RWPE2 (cell line): ENCODE measurements around the gene IL34.
"Not testable (repeated sequence)": the region's sequence is repeated elsewhere in the genome, so short reads cannot be mapped to it uniquely, and the experiment has no call there.

Experiments used
- ATAC-seq: fragments of 200-7000 bp; cut with Tn5 transposase; 3 replicates; pipeline ENCODE4 v1.9.1; 2021; ENCODE audit warnings: low read depth
- DNase-seq: peaks from one replicate; pipeline ENCODE4 v3.0.0-alpha.2; 2020; ENCODE audit warnings: low spot score
- H3K27ac ChIP-seq: fragments of 450-650 bp; 2 replicates; pipeline ENCODE4 v1.5.1; 2017; ENCODE audit warnings: mild to moderate bottlenecking; ENCODE audit not compliant: poor library complexity, severe bottlenecking
- H3K27me3 ChIP-seq: fragments of 250-450 bp; sonication (Bioruptor Pico); 2 replicates; pipeline ENCODE4 v1.5.1; 2021; ENCODE audit warnings: mild to moderate bottlenecking, moderate library complexity; ENCODE audit not compliant: insufficient read depth, poor library complexity, severe bottlenecking
- H3K36me3 ChIP-seq: fragments of 250-450 bp; sonication (Bioruptor Pico); 2 replicates; pipeline ENCODE4 v1.5.1; 2020; ENCODE audit warnings: low read depth, mild to moderate bottlenecking, moderate library complexity
- H3K4me1 ChIP-seq: fragments of 250-450 bp; sonication (Bioruptor Pico); 2 replicates; pipeline ENCODE4 v1.5.1; 2021; ENCODE audit warnings: mild to moderate bottlenecking, moderate library complexity; ENCODE audit not compliant: insufficient read depth, poor library complexity, severe bottlenecking
- H3K4me3 ChIP-seq: fragments of 250-450 bp; sonication (Bioruptor Pico); 2 replicates; pipeline ENCODE4 v1.5.1; 2021; ENCODE audit warnings: mild to moderate bottlenecking, moderate library complexity; ENCODE audit not compliant: severe bottlenecking
- H3K9me3 ChIP-seq: fragments of 250-450 bp; sonication (Bioruptor Pico); 2 replicates; pipeline ENCODE4 v1.5.1; 2021; ENCODE audit warnings: mild to moderate bottlenecking, moderate library complexity; ENCODE audit not compliant: severe bottlenecking
- TF ChIP-seq, protein P1 (sequence below): fragments of 450-650 bp; IDR thresholded peaks from one replicate; pipeline ENCODE4 v1.5.1; 2017; ENCODE audit warnings: mild to moderate bottlenecking, moderate library complexity; ENCODE audit not compliant: poor library complexity, severe bottlenecking

Gene IL34

DNA sequence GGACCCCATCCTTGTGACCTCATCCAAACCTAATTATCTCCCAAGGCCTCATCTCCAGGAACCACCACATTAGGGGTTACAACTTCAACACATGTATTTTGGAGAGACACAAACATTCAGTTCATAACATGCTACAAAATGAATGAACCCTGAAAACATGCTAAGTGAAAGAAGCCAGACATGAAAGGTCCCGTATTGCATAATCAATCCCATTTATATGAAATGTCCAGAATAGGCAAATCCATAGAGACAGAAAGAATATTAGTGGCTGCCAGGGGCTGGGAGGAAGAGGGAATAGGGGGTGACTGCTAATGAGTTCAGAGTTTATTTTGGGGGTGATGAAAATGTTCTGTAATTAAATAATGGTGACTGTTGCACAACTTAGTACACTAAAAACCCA is 3.7 kb upstream of the IL34 start:
- Histone ChIP-seq H3K4me3 (no peak overlapping the region), H3K9me3 (no peaks in the 10 kb centered on the region), H3K27ac (no peak overlapping the region), H3K36me3 (no peaks in the 10 kb centered on the region), H3K4me1 (no peaks in the 10 kb centered on the region), H3K27me3 (no peaks in the 10 kb centered on the region)
- DNase-seq (no peak), ATAC-seq (no peak)
- TF ChIP-seq, protein P1, sequence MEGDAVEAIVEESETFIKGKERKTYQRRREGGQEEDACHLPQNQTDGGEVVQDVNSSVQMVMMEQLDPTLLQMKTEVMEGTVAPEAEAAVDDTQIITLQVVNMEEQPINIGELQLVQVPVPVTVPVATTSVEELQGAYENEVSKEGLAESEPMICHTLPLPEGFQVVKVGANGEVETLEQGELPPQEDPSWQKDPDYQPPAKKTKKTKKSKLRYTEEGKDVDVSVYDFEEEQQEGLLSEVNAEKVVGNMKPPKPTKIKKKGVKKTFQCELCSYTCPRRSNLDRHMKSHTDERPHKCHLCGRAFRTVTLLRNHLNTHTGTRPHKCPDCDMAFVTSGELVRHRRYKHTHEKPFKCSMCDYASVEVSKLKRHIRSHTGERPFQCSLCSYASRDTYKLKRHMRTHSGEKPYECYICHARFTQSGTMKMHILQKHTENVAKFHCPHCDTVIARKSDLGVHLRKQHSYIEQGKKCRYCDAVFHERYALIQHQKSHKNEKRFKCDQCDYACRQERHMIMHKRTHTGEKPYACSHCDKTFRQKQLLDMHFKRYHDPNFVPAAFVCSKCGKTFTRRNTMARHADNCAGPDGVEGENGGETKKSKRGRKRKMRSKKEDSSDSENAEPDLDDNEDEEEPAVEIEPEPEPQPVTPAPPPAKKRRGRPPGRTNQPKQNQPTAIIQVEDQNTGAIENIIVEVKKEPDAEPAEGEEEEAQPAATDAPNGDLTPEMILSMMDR: no peak

DNA sequence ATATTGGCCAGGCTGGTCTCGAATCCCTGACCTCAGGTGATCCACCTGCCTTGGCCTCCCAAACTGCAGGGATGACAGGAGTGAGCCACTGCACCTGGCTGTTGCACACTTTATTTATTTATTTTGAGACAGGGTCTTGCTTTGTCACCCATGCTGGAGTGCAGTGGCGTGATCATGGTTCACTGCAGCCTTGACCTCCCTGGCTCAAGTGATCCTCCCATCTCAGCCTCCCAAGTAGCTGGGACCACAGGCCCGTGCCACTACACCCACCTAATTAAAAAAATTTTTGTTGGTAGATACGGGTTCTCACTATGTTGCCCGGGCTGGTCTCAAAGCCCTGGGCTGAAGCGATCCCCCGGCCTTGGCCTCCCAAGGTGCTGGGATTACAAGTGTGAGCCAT is 3.1 kb upstream of the IL34 start:
- H3K4me3 ChIP-seq, H3K9me3 ChIP-seq, H3K36me3 ChIP-seq, H3K27me3 ChIP-seq, ATAC-seq, H3K27ac ChIP-seq, H3K4me1 ChIP-seq: not testable (repeated sequence)
- peak; percentile 43 for DNase-seq

DNA sequence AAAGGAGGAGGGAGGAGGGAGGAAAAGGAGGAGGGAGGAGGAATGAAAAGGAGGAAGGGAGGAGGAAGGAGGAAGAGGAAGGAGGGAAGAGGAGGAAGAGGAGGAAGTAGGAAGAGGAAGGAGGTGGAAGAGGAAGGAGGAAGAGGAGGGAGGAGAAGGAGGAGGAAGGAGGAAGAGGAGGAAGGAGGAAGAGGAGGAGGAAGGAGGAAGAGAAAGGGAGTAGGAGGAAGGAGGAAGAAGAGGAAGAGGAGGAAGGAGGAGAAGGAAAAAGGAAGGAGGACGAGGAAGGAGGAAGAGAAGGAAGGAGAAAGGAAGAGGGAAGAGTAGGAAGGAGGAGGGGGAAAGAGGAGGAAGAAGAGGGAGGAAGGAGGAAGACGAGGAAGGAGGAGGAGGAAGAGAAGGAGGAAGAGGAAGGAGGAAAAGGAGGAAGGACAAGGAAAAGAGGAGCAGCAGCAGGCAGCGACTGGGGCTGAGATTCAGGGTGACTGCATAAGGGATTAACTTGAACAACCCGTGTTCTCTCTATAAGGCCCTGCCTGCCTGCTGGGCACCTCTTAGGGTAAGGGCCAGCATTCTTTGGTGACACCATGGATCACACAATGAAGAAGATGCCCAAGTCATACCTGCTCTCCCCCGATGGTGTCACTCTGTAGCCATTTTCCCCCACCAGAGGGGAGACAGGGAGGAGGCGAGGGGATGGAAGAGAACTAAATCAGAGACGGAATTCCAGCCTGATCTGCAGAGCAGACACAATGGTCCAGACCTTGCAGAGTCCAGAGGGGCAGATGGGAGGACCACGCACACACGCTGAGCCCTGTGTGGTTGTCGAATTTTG is 1.4 kb upstream of the IL34 start:
- H3K9me3 ChIP-seq: no peaks in the 10 kb centered on the region
- H3K36me3 ChIP-seq: no peaks in the 10 kb centered on the region
- ATAC-seq (0 out of 3 replicates have a peak, but pooled peaks have one; percentile 20), DNase-seq (peak; percentile 19)
- no peak overlapping the region for H3K27ac ChIP-seq
- no peaks in the 10 kb centered on the region for H3K4me1 ChIP-seq
- no peak overlapping the region for H3K4me3 ChIP-seq
- H3K27me3 ChIP-seq: no peaks in the 10 kb centered on the region
- TF ChIP-seq, protein P1: no peak

DNA sequence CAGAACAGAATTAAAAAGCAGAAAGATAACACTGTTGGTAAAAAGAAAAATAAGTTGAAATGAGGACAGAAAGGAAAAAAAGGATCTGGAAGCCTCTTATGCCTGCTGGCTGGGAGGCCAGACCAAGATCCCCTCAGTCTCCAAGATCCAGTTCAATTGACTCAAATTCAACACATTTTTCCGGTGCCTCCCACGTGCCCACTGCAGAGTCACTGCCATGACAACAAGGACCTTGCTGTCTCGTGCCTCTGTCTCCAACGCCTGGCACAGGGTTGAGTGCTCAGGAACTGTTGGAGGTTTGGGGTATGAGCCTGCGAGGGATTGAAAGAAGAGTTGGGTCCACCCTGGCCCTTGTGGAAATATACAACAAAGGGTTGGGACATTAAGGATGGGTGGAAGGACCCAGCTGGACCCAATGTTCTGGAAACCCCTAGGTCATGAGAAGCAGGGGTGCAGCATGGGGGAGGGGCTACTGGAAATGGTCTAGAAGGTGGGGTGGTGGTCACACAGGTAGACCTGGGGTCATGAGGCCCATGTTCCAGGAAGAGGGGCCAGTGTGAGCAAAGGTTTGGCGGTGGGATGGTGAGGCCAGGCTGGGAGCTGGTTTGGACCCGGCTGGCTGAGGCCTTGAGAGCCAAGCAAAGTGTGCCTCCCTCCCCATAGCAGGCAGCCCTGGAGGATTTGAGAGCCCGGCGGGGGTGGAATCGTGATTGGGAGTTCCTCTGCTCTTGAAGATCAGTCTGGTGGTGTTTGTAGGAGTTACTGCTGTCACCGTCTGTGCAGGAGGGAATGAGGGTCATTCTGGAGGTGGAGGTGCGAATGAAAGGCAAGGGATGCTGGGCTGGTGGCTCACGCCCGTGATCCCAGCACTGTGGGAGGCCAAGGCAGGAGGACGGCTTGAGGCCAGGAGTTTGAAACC is 1.3 kb downstream of the IL34 start:
- Histone ChIP-seq H3K4me1 (no peaks in the 10 kb centered on the region), H3K9me3 (no peaks in the 10 kb centered on the region), H3K27ac (no peak overlapping the region), H3K27me3 (no peaks in the 10 kb centered on the region), H3K36me3 (no peaks in the 10 kb centered on the region), H3K4me3 (no peak overlapping the region)
- no peak for ATAC-seq
- DNase-seq: peak; percentile 47
- TF ChIP-seq, protein P1: no peak

DNA sequence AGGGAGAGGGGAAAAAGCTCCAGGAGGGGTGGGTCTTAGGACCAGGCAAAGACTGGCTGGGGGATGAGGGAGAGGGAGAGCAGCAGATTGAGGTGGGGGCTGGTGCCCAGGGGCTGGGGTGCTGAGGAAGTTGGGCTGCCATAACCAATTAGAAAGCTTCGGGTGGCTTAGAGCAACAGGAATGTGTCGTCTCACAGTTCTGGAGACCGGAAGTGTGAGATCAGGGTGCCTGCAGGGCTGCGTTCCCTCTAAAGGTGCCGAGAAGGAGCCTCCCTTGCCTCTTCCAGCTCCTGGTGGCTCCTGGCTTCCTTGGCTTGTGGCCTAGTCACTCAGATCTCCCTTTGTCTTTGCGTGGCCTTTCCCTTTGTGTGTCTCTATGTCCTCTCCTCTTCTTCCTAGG is 2.2 kb downstream of the IL34 start:
- Histone ChIP-seq H3K9me3 (no peaks in the 10 kb centered on the region), H3K27ac (no peak overlapping the region), H3K36me3 (no peaks in the 10 kb centered on the region), H3K4me3 (no peak overlapping the region), H3K27me3 (no peaks in the 10 kb centered on the region), H3K4me1 (no peaks in the 10 kb centered on the region)
- ATAC-seq (no peak), DNase-seq (no peak)
- TF ChIP-seq, protein P1: no peak
